HG03457 (cell line): Measurements from ENCODE around the gene SGIP1.

ENCODE experiments used
- ATAC-seq: cut with Tn5 transposase; IDR thresholded peaks from one replicate; pipeline ENCODE4 v1.9.1; 2021; ENCODE audit warnings: moderate number of reproducible peaks; ENCODE audit not compliant: unreplicated experiment

SGIP1 gene

DNA sequence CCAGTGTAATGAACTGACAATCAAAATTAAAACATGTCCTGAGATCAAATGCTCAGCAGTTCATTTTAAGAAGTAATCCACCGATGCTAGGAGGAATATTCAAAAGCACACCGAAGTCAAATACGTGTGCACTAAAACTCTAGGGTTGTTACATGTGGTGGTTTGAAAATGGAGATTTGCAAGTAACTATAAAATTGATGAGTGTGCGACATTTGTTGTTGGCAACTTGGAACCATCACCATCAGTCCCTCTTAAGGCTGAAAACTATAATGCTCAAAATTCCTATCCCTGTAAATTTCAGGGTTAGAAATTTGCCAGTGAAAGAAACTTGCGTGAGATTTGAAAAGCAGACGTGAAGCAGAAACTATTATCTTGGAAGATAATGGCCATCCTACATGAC is 13.3 kb upstream of the SGIP1 start:
- ATAC-seq, result no peak

DNA sequence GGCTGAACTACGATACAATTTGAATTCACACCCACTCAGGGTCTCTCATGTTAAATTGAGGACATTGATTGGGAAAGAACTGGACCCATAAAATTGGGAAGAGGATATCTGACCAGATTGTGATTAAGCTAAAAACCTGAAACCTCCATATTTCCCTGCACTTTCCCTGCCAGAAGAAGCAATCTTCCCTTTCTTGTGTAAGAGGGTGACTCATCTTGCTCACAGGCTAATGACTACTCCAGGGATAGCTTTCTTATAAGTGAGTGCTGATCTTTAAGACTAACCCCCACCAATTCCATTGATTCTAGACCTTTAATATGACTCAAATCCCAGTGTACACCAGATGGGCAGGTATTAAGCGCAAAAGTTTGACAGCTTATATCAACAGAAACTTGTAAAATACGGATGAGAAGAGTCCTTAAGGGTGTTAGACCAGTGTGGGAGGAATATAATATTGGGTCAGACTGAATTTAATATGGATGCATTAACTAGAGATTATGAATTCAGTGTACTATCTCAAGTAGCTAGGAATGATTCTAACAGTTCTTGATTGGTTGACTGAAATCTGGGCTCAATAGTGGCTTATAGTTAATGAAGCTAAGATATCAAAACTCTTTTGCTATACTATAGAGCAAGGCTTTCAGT is 12.1 kb upstream of the SGIP1 start:
- no peak for ATAC-seq

DNA sequence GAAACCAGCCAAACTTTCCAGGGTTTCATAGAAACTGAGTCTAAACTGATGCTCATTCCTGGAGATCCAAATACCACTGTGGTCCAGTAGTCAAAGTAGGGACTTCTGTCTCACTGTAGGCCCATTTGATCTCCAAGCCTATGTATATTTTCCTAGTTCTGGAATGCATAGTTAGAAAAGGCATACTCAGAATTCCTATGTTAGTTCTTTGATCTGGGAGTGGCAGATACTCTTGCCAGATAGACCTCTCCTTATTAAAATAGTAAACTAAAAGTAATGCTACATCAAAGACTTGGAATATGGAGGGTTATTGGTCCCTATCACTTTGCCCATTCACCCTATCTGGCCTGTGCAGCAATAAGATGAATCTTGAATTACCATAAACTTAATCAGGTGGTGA is 10.4 kb upstream of the SGIP1 start:
- no peak for ATAC-seq

- no peak for ATAC-seq
Observed at GRCh38 chr1:66525086-66525485, 8.9 kb upstream of the SGIP1 start.

DNA sequence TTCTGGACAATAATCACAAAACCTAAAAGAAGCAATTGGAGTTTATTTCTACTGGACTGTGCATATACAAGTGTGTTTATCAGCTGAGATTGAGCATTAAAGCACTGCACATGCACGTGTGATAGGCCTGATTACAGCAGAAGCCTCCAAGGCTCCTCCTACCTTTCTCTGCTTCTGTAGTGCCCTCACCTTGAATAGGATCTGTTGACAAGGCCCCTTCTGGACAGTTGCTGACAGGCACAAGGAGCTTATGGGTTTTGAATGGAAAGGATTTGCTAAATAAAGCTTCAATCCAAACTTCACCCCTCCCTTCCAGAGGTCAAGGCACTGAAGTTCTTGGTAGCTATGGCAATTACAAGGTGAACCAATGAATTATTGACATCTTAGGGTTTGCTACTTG is 7.9 kb upstream of the SGIP1 start:
- ATAC-seq, result no peak

DNA sequence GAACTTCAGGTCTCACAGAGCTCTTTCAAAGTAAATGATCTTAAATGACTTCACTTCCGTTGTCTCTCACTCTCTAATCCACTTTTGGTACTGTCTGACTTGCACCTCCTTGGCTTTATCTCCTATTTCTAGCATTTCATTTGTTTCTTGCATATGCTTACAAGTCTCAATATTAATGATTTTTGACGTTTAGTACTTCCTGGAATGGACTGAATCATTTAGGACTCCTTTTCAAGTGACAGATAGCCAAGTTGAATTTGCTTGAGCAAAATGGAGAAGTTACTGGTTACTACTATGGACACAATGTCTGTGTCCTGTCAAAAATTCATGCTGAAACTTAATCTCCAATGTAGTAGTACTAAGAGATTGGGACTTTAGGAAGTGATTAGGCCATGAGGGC is 7.0 kb upstream of the SGIP1 start:
- no peak for ATAC-seq

GRCh38 chr1:66527686-66528085 is 6.3 kb upstream of the SGIP1 start:
- ATAC-seq, result no peak

DNA sequence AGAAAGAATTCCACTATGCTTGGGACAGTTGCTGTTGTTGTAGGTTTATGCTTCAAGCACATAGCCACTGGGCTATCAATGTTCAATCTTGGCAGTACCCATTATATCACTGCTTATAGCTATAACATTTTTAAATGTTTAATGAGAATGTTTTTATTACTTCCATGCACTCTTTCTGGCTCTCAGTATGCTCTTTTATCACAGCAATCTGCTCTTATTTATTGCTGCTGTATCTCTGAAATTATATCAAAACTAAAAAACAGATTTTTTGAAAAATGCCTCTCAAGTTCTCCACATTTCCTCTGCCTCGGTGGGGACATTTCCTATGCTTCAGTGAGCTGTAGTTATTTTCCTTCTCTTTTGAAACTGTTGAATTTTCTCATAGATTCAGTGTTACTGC is 5.4 kb upstream of the SGIP1 start:
- ATAC-seq, result no peak

GRCh38 chr1:66532214-66532613 is 1.7 kb upstream of the SGIP1 start:
- ATAC-seq, result no peak

- no peak for ATAC-seq
Observed at GRCh38 chr1:66532798-66533783, 862 bp upstream of the SGIP1 start.

- ATAC-seq, result no peak
Observed at GRCh38 chr1:66535061-66535460, 1.1 kb downstream of the SGIP1 start.

- no peak for ATAC-seq
Observed at GRCh38 chr1:66535853-66536252, 1.9 kb downstream of the SGIP1 start.

GRCh38 chr1:66537718-66538117 is 3.8 kb downstream of the SGIP1 start:
- no peak for ATAC-seq

- no peak for ATAC-seq
Observed at GRCh38 chr1:66539491-66539890, 5.5 kb downstream of the SGIP1 start.

DNA sequence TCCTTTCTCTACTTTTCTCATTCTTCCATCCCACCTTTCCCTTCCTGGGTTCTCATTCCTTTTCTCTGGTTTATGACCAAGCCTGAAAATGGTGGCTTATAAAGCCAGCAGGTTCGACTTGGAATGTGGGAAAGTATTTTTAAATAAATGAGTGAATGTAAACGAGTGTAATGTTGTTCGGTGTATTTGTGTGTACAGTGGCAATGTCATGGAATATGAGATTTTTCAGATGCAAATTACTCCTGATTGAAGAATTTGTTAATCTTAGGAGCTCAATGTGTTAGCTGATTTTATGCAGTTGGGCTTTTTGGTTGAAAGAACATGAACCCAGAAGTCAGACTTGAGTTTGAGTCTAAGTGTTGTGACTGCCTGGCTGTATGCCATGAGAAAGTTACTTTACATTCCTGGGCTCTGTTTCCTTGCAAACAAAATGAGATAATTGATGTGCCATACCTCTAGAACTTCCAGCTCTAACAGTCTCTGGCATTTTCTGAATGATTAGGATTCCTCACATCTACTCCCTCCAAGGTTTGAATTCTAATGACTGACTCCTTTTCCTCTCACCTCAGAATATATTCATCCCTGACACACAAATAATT is 6.6 kb downstream of the SGIP1 start:
- no peak for ATAC-seq

DNA sequence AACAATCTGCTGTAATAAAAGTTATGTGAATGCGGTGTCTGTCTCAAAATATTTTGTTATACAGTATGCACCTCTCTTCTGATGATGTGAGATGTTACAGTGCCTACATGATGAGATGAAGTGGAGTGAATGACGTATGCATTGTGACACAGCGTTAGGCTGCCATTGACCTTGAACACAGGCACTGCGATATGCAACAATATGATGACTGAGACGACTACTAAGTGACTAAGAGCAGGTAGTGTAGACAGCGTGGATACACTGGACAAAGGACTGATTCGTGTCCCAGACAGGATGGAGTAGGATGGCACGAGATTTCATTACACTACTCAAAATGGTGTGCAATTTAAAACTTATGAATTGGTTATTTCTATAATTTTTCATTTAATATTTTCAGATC is 8.4 kb downstream of the SGIP1 start:
- ATAC-seq, result no peak

DNA sequence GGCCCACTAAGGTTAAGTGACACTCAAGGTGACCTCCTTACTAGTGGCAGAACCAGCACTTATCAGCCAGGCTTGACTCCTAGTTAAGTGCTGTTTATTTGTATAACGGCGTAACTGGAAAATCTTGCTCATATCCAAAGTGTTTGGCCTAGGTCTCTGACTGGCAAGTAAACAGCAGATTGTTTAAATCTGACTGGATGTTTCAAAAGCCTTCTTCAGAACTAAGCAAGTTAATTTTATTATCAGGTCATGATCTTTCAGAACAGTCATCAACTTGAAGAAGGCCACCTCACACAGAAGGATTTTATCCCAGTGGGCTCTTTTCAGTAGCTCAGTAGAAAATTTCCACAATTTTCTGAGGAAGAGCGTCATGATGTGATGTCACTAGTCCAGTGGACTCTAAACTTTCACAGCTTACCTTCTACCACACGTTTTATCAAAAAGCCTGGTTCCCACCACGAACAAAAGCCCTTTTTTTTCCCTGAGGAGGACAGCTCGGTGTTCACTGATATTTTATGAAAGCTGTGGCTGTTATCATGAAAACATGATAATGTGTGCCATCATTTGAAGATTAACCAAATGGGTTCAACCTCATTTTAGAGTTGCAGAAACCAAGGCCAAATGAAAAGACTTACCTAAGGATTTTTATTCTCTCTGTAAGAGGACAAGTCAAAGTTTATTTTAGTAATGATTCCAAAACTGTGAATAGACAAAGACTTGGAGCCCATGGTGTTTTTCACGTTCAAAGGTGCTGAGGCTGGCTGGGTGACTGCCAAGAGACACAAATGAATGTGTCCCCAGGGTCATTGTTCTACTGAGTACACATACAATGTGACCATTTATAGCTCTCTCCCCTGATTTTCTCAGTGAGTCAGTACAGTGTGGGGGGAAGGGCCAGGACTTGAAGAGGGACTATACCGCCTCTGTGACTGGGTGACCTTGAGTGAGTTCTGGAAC is 9.1 kb downstream of the SGIP1 start:
- no peak for ATAC-seq

DNA sequence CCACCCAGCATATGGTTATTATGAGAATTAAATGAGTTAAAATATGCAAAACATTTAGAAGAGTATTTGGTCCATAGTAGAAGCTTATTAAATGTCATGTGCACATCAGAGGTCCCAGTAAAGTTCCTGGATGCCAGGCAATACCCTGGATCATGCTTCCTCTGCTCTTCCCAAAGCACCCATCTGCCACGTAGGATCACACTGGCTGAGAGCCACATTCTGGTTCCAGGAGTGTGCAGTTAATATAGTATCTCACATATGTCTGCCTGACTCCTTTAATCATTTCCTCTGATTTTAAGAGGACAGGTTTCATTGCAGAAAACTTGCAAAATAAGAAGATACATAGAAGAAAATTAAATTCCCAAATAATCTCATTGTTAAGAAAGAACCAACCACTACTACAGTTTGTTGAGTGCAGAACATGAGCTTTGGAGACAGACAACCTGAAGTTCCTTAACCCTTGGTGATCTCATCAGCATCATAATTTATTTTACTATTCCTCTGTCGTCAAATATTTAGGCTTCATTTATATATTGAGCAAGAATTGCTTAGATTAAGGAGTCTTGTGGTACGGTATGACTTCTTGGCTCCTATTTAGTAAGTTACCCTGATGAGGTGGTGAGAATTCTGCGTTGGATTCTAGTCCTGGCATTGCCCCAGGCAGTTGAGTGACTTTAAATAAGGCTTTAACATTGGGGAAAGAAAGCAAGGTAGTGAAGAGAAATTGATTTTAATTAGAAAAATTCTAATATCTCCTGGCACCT is 12.3 kb downstream of the SGIP1 start:
- no peak for ATAC-seq

- no peak for ATAC-seq
Observed at GRCh38 chr1:66549017-66549416, 15.1 kb downstream of the SGIP1 start.

- no peak for ATAC-seq
Observed at GRCh38 chr1:66550243-66550642, 16.3 kb downstream of the SGIP1 start.
